ENCODE measurements around the gene OXNAD1.
A peak's percentile ranks its signal among the peaks of the same experiment; 100 is the strongest.

The OXNAD1 gene

GRCh38 chr3:16325850-16326249 lies 60.8 kb downstream of the OXNAD1 start:
- Mint-ChIP-seq H3K36me3 (ENCODE audit: low read depth) (peaks cover 44% of the 10 kb centered on the region), H3K27me3 (ENCODE audit: low read depth, poor library complexity) (peaks cover 3% of the 10 kb centered on the region), H3K27ac (no peak overlapping the region), H3K9me3 (peaks cover 23% of the 10 kb centered on the region), H3K4me3 (no peak overlapping the region), H3K4me1 (peaks cover 20% of the 10 kb centered on the region)
- DNase-seq: no peak
- no peak for TF ChIP-seq CTCF (IDR thresholded peaks at IDR 0.05)

- H3K36me3 Mint-ChIP-seq (ENCODE audit: low read depth): peaks cover 44% of the 10 kb centered on the region
- DNase-seq: no peak
- H3K4me3 Mint-ChIP-seq: no peak overlapping the region
- H3K4me1 Mint-ChIP-seq: peaks cover 20% of the 10 kb centered on the region
- H3K27ac Mint-ChIP-seq: peak overlapping the region; percentile 22
- H3K27me3 Mint-ChIP-seq (ENCODE audit: low read depth, poor library complexity): peaks cover 3% of the 10 kb centered on the region
- H3K9me3 Mint-ChIP-seq: peaks cover 33% of the 10 kb centered on the region
- no peak for TF ChIP-seq CTCF (IDR thresholded peaks at IDR 0.05)
Measured at GRCh38 chr3:16326724-16327349, 61.8 kb downstream of the OXNAD1 start.

GRCh38 chr3:16328124-16328523 lies 63.1 kb downstream of the OXNAD1 start:
- H3K4me1 Mint-ChIP-seq: peaks cover 25% of the 10 kb centered on the region
- DNase-seq: no peak
- TF ChIP-seq CTCF (IDR thresholded peaks at IDR 0.05): no peak
- peak overlapping the region; percentile 95 for H3K27ac Mint-ChIP-seq
- peaks cover 54% of the 10 kb centered on the region for H3K36me3 Mint-ChIP-seq (ENCODE audit: low read depth)
- H3K4me3 Mint-ChIP-seq: no peak overlapping the region
- H3K9me3 Mint-ChIP-seq: peaks cover 45% of the 10 kb centered on the region
- H3K27me3 Mint-ChIP-seq (ENCODE audit: low read depth, poor library complexity): peaks cover 3% of the 10 kb centered on the region

- Mint-ChIP-seq H3K27me3 (ENCODE audit: low read depth, poor library complexity) (no peaks in the 10 kb centered on the region), H3K4me1 (peaks cover 25% of the 10 kb centered on the region), H3K27ac (peak overlapping the region; percentile 79), H3K36me3 (ENCODE audit: low read depth) (peaks cover 66% of the 10 kb centered on the region), H3K4me3 (no peak overlapping the region), H3K9me3 (peaks cover 53% of the 10 kb centered on the region)
- no peak for TF ChIP-seq CTCF (IDR thresholded peaks at IDR 0.05)
- DNase-seq: no peak
Measured at GRCh38 chr3:16329036-16329825, 64.2 kb downstream of the OXNAD1 start.

- no peak for DNase-seq
- Mint-ChIP-seq H3K9me3 (peaks cover 58% of the 10 kb centered on the region), H3K36me3 (ENCODE audit: low read depth) (peaks cover 71% of the 10 kb centered on the region), H3K4me1 (peaks cover 25% of the 10 kb centered on the region), H3K27me3 (ENCODE audit: low read depth, poor library complexity) (no peaks in the 10 kb centered on the region), H3K27ac (peak overlapping the region; percentile 75), H3K4me3 (no peak overlapping the region)
- TF ChIP-seq CTCF (IDR thresholded peaks at IDR 0.05): no peak
Measured at GRCh38 chr3:16329826-16330129, 64.8 kb downstream of the OXNAD1 start.

GRCh38 chr3:16330351-16330750 lies 65.3 kb downstream of the OXNAD1 start:
- H3K4me1 Mint-ChIP-seq: peaks cover 27% of the 10 kb centered on the region
- DNase-seq: no peak
- no peak overlapping the region for H3K4me3 Mint-ChIP-seq
- H3K27me3 Mint-ChIP-seq (ENCODE audit: low read depth, poor library complexity): no peaks in the 10 kb centered on the region
- TF ChIP-seq CTCF (IDR thresholded peaks at IDR 0.05): no peak
- peaks cover 63% of the 10 kb centered on the region for H3K9me3 Mint-ChIP-seq
- peaks cover 77% of the 10 kb centered on the region for H3K36me3 Mint-ChIP-seq (ENCODE audit: low read depth)
- peak overlapping the region; percentile 19 for H3K27ac Mint-ChIP-seq

Data from nephron progenitor cell (in vitro differentiated cells).